ENCODE results near the gene PTPRN2.

Gene PTPRN2

DNA sequence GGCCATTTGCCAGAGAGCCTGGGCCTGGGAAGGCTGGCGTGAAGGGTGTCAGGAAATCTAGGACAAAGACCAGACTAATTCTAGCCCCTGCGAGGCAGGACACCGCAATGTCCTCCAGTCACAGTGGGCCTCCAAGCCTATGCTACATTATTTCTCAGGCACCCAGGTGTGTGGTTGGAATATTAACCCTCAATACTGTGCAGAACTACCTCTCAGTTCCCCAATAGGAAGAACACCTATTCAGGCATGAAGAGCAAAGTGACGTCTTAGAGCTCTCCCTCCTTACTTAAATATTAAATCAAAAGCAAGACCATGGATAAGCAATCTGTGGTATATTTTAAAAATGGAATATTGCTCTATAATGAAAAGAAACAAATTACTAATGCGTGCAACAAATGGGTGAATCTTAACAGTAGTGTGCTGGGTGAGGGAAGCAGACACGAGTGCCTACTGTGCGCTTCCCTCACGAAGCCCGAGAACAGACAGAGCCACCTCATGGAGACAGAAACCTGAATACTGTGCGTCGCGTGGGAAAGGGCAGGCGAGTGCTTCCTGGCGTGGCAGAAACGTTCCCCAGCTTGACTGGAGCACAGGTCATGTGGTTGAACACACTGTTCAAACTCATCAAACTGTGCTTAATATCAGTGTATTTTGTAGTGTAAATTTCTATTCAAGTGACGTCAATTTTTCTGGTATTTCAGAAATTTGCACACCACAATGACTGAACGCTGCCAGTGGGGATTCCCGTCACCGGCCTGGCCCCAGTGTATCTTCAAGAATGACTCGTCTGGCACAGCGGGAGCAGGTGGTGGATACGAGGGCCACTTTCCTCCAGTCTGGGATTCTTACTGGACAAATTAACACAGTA is 15.5 kb upstream of the PTPRN2 start:
- no peak for DNase-seq

DNA sequence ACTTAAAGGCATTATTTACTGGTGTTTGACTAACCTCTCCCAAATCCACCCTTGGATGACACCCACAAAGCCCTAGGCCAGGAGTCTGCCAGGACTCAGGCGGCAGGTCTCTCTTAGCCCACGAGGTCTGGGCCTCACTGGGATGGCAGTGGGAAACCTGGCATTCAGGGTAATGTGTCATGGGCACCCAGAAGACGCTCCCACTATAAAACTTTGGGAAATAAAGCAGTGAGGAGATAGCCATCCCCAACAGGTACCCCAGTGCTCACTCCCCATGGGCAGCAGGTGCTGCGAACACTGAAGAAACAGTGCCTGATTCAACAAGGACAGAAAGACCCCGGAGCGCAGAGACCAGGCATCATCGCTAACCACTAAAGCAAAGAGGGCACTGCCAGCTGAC is 14.4 kb upstream of the PTPRN2 start:
- DNase-seq = no peak

DNA sequence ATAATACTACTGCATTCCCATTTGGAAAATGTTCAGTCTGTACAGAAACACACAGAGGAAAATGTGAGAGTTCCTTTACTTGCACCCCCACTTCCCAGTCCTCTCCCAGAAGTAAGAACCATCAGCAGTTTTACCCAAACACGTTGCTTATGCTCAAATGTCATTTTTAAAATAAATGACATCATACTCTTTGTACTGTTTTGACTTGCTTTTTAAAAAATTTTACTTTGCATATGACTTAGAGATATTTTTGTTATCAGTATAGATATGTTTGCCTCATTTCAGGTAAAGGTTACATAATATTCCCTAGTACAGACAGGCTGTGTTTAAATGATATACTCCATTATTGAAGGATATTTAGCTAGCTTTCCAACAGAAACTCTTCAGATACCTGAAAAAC is 13.5 kb upstream of the PTPRN2 start:
- no peak for DNase-seq

DNA sequence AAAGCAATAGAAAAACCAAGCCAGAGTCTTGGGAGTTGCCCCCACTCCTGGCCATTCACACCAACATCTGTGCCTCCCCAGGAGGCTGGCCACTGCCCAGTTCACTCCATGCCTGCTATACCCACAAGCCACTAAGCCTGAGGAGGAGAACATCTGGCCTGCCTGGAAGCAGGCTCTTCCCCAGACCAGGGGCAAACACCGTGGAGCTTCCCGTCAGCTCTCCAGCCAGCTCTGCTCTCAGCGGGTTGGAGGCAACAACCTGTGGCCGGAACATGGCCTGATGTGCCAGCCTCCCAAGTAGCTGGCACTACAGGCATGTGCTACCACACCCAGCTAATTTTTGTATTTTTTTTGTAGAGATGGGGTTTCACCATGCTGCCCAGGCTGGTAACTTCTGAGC is 9.1 kb upstream of the PTPRN2 start:
- no peak for DNase-seq

DNA sequence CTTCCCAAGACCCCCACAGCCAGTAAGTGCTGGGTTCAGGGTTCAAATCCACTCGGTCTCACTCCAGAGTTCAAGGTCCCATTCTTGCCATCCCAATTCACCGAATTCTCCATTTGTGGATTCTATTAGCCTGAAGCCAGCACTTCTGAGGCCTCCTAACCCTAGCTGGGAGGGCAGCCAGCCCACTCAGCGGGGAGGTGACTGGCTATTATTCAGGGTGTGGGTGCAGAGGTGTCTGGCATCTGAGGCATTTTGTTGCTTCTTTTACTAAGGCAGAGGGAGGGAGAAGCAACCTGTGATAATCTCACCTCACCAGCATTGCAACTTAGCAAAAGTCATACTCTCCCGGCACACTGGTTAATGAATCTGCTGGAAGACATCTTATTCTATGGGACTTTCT is 8.7 kb upstream of the PTPRN2 start:
- no peak for DNase-seq

DNA sequence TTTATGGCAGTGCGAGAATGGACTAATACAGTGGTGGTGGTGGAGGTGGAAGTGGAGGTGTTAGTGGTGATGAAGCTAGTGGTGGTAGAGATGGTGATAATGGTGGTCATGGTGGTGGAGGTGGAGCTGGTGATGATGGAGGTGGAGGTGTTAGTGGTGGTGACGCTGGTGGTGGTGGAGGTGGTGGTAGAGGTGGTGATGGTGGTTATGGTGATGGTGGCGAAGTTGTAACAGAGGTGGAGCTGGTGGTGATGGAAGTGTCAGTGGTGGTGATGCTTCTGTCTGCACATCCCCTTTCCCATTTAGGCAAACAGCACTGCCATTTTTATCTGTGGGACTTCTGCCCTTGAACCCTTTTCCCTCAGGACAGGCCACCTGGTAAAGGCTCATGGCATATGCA is 7.4 kb upstream of the PTPRN2 start:
- DNase-seq = no peak

DNA sequence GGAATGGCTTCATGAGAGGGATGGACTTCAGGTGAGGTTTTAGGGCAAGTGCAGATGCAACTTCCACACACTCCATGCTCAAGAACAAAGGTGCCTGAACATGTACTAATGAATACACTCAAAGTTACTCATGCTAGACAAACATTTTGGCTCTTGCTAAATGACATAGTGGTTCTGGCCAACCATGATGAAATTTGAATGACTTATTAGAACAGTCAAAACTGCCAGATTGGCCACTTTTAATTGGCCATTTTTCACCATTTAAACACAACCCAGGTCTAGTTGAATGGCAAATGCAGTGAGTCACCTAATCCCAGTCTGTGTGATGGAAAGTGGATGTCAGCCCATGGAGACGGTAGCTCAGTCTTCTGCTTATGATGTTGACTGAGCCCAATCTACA is 4.9 kb upstream of the PTPRN2 start:
- no peak for DNase-seq

DNA sequence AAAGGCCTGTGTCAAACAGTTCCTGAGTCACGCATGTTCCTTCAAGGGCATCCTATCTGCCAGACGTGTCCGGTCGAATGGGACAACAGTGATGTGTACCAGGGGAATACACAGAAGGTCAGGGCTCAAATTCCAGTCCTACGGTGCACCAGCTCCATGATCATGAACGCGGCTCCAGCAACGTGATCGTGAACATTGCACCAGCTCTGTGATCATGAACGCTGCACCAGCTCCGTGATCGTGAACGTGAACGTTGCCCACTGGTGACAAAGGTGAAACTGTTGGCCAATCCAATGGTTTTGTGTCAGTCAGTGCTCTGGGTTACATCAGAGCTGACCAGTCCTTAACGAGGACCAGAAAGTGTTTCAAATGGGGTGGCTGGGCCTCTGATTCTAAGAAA is 4.3 kb upstream of the PTPRN2 start:
- no peak for DNase-seq

DNA sequence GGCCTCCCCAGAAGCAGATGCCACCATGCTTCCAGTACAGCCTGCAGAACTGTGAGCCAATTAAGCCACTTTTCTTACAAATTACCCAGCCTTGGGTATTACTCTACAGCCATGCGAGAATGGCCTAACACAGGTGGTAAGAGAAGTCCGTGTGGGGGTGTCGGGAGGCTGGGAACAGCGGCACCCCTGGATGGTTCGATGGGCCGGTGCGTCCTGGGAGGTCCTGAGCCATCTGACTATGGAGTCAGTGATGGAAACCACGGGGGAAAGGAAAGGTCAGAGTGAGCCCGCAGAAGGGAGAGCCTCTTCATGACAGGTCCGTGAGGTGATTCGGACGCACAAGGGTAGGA is 2.5 kb upstream of the PTPRN2 start:
- DNase-seq = no peak

DNA sequence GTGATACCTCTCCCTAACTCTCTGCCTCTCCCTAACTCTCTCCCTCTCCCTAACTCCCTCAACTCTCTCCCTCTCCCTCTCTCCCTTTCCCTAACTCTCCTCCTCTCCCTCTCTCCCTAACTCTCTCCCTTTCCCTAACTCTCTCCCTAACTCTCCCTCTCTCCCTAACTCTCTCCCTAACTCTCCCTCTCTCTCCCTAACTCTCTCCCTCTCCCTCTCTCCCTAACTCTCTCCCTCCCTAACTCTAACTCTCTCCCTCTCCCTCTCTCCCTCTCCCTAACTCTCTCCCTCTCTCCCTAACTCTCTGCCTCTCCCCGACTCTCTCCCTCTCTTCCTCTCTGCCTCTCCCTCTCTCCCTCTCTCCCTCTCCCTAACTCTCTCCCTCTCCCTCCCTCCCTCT is 2.0 kb upstream of the PTPRN2 start:
- DNase-seq = no peak

DNA sequence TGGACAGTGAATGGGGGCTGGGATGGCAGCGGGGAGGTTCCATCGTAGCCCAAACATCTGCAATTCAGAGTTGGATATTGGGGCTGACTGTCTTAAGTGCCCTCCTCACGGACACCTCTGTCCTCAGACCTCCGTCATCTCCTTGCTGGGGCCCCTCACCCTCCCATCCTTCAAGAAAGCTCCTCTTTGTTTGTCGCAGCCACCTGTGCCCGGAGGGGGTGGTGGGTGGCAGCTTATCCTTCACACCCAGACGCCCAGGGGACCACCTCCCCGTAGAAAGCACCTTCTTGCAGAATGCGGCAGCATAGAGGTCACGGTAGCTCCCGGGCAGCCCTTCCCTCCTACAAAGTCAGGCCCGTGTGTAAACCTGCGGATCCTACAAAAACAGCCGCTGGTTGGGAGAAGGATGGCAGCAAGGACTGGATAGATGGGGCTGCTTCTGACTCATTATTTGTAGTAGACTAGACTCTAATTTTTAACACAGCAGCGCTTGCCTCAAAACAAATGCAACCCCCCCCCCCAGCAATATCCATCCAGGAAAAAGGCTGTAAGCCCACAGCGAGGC is 1.3 kb upstream of the PTPRN2 start:
- DNase-seq = no peak

DNA sequence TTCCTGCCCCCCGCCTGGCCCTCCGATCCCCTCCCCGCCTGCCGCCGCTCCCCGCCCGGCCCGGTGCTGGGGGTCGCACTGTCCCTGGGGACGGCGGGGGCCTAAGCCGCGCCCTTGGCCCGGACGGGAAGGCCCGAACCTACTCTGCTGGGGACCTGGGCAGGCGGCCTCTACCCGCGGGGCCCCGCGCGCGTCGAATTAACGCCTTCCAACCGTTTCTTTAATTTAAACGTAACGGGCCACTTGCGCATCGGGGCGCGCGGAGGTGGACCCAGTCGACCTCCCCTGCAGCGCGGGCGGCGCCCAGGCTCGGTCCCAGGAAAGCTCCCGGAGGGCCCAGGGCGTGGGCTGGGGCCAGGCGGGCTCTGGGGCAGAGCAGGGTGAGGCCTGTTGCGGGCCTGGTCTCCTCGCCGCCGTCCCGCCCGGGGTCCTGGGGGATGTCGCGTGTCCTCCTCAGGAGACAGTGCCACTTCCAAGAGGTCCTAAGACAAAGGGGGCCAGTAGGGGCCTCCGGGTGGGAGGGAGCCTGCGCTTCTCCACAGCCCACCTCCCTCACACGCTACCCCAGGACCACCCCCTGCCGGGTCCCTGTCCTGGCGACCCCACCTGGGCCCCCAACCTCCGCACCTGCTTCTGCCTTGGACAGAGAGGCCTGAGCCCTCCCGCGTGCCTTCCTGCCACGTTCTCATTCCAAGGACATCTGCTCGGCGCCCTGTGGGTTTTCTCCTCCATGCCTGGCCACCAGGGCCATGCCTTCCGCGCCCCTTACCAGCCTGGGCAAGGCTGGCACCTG is 658 bp upstream of the PTPRN2 start:
- DNase-seq = no peak

DNA sequence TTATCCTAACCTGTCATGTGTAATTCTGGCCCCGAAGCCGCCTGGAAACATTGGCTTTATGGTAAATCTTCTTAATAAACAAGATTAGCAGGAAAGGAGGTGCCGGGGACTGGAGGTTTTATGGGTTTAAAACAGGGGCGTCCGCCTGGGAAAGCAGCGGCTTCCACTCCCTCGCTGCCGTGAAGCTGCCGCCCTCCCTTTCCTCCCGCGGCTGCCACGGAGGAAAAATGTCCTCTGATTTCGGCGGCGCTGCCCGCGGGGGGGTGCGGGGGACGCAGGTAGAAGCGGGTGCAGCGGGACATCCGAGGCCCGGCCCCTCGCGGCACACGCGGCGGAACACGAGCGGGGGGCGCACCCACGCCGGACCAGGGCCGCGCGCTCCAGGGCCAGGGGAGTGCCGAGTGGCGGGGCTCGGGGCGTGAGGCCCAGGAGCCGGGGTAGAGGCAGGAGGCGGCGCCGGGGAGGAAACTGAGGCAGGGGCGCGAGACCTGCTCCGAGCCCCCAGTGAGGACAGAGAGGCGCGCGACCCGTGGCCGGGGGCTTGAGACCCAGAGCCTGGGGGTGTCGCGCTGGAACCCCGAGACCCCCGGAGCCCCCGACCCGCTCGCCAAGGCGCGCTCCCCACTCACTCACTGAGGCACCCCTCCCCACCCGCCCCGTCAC is 993 bp downstream of the PTPRN2 start:
- DNase-seq = no peak

DNA sequence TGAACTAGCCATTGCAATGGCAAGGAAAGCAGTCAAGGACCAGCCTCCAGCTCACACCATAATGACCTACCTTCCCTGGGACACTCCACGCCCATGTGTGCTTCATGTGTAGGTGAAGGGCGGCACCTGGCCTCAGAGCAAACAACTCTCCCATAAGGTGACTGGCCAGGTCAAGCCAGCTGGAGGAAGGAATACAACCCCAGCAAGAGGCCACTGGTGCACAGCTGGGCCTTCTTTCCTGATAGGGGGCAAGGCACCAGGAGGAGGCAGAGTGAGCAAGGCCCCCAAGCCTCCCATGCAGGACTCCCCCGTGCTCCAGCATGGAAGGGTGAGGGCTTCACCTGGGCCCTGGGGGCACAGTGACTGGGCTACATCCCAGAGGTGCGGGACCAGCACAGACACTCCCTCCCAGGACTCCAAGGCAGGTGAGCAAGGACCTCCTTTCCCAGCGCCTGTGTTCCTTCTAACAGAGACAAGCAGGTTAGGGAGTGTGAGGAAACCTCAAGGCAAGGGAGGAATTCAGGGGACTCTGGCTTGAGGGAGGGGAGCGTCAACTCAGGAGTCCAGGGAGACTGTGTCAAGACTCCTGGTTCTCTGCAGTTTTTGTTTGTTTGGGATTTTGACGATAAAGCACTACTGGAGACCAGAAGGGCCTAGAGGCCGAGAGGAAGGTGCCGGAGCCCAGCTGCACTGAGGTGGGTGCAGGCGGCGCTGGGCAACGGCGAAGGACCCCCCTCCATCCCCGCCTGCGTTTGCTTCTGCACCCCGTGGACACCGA is 1.7 kb downstream of the PTPRN2 start:
- no peak for DNase-seq

DNA sequence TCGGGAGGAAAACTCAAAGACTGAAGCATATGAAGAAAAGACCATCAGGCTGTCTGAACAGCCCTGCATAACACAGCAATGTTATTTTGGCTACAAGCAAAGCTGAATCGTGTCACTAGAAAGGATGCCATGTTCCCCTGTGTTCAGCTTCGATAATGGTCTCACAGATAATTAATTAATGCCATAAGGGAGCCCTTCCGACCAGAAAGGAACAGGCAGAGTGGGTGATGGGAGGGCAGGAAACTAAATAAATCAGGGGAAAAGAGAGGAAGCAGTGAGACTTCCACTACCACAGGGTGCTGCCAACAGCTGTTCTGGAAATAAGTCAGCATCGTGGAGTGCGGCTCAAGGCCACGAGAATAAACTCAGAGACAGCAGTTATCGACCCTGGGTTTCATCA is 3.2 kb downstream of the PTPRN2 start:
- DNase-seq = no peak

DNA sequence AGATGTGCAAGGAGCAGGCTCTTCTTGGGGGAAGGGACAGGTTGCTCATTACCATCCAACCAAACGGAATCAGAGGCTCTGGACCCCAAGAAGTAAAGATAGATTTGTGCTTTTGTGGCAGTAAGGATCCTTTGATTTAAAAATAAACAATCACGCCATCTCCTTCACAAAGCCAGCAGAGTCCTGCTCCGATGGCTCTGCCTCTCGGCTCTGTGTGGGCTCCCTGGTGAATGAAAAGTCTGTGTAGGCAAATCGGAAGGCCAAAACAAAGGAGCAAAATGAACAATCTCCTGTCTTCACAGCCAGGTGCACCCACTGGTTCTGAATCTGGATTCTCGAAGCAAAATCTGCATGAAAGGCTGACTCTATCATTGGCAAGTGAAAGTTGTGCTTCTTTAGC is 3.8 kb downstream of the PTPRN2 start:
- DNase-seq = no peak

DNA sequence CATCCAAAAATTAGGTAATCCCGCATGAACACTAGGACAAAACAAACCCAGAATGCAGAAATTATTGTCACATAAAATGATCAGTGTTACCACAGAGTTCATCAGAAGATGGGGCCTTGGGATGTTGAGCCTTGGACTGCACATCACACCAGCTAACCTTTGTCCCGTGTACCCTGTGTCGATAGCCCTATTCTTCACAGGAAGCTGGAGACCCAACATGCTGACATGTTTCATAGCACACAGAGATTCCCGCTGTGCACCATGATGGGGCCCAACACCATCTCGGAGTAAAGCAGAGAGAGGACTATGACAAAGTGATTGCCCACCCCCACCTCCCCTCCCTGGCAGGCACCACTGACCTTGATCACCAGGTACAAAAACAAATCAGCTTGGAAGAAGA is 4.5 kb downstream of the PTPRN2 start:
- no peak for DNase-seq

DNA sequence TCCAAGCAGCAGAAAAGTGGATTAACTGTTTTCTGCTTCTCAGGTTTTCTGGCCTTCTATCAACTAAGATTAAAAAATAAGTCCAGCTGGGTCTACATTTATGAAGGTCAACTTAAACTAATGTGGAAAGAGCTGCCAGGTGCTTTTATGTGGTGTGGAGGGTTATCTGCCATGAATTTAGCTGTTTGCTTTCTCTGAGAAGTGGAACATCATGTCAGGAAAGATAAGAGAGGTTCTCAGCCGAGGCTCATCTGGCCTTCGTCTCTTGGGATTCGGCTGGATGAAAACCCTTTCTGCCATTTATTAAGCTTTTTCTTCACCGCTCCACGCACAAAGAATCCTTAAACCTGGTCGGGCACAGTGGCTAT is 5.5 kb downstream of the PTPRN2 start:
- no peak for DNase-seq

DNA sequence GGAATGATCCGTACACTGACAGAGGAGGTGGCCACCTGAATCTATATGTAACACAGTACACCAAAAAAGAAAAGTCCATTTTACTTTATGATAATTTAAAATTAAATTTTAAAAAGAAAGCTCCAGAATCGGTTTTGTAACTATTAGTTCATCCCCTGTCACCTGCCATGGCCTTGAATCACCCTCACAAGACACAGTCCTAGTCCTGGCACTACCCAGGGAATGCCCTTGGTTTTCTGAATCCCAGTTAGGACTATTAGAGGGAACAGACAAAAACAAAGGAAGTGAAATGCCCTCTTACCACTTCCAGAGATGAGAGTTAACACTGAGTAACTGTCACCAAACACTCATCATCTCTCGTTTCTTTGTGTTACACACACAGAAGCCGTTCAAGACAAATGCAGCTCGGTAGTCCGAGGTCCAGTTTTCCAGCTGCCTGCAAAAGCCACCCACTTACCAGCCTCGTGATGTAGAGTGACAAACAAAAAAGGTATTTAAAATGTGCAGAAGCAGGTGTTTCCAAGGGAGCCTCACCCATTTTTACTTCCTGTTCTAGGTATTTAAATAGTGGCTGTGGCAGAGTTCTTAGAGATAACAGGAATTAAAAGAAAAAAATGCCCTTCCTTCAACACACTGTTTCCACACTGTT is 6.1 kb downstream of the PTPRN2 start:
- no peak for DNase-seq

DNA sequence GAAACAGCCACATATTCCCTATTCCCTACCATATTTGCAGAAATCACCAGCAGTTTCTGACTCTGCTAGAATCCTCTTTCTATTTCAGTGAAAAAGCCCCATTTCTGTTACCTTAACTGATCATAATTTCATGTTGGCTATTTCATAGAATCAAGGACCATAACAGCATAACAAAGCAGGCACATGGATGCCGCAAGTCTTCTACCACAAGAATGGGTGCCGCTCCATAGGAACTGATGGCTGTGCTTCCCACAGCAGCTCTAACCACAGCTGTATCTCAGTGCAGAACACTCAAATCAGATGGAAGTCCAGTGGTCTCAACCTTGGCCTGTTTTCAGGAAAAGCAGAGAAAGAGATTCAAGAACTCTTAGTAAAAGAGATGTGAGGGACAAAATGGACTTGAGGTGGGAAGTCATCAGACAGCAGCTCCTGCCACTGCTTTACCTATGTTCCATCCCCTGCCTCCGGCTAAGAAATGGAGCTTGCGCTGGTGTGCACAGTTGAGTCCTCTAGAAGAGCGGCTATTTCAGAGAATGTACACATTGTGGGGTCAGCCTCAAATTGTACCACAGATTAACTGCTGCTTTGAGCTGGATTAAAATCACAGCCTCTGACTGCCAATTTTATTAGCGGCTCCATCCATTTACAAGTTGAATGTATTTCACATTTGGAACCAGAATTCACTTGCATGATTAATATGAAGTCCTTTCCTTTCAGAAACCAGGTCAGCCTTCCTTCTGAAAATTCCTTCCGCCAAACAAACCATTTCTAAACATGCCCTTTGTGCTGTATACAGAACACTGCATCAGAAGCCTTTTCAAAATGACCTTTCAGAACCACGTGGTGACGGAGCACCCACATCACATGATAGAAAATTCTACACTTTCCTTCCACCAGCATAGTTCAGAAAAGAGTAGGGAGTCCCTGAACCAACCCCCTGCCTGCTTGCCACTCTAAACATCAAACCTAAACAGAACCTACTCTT is 7.7 kb downstream of the PTPRN2 start:
- DNase-seq = no peak

Measured in SIG-M5 (cell line).